Right renal pelvis (tissue), 4 donors: ENCODE data around the gene ELOVL2. TPM values are rescaled to one million over a fixed set of nuclear protein-coding genes. Genes with fewer than 3 reads are reported as not detected.

ENCODE experiments used
- DNase-seq, 4 donors: peaks; one replicate each; pipeline ENCODE4 v3.0.0-alpha.2; 2013; ENCODE audit warnings: low read depth in 4 of 4, low spot score in 3 of 4, missing footprints in 1 of 4
- polyA plus RNA-seq, 4 donors: library from polyadenylated mRNA; unstranded; fragments of 120-200 nt; gene quantifications; one replicate each; pipeline ENCODE4 v1.2.1, GENCODE V29; 2013; ENCODE audit not compliant: insufficient read length in 4 of 4

Gene ELOVL2
- polyA plus RNA-seq, 4 donors: 8.2 to 10.1 (median 9.3) TPM

- no peak for DNase-seq
Measured at GRCh38 chr6:10947966-10948365, 96.1 kb downstream of the ELOVL2 start.

- DNase-seq: no peak
Measured at GRCh38 chr6:10945845-10946244, 98.3 kb downstream of the ELOVL2 start.

- no peak for DNase-seq
Measured at GRCh38 chr6:10939840-10940239, 104.3 kb downstream of the ELOVL2 start.

- DNase-seq: no peak
Measured at GRCh38 chr6:10933126-10933525, 111.0 kb downstream of the ELOVL2 start.

Other genes with a start within 250 kb of the ELOVL2 start
- 1 to 10 TPM; 1.6 to 1.9 (median 1.6) TPM for gene MAK, start 205.8 kb downstream of the ELOVL2 start, polyA plus RNA-seq
- under 1 TPM in 2 of 4 donors, not detected in 2; 0.06 to 0.13 TPM for gene GCM2, start 162.3 kb downstream of the ELOVL2 start, polyA plus RNA-seq
- 1 to 10 TPM; 3.2 to 6.5 (median 4.2) TPM for gene SYCP2L, start 157.3 kb downstream of the ELOVL2 start, polyA plus RNA-seq
- 10 to 100 TPM; 17.0 to 20.8 (median 20.2) TPM for gene SMIM13, start 49.5 kb upstream of the ELOVL2 start, polyA plus RNA-seq
- gene ERVFRD-1, start 67.4 kb upstream of the ELOVL2 start, polyA plus RNA-seq: under 1 TPM; 0.13 to 0.25 (median 0.18) TPM
- 10 to 100 TPM; 58.8 to 76.5 (median 71.6) TPM for gene NEDD9, start 188.4 kb upstream of the ELOVL2 start, polyA plus RNA-seq